ENCODE data around the gene GM2A. TPM values are rescaled to one million over a fixed set of nuclear protein-coding genes. Genes with fewer than 3 reads are reported as not detected.
"Not testable (repeated sequence)": the region's sequence is repeated elsewhere in the genome, so short reads cannot be mapped to it uniquely, and the experiment has no call there.

The GM2A gene
- total RNA-seq, 2 experiments from 2014 or later = 15.9 to 19.5 TPM

- no peaks in the 10 kb centered on the region for H3K27me3 Mint-ChIP-seq
- no peak for DNase-seq
- H3K4me1 Mint-ChIP-seq = peaks cover 25% of the 10 kb centered on the region
- ChIA-PET POLR2A (no interaction called here), CTCF (no interaction called here)
- H3K36me3 Mint-ChIP-seq (ENCODE audit: low read depth) = no peaks in the 10 kb centered on the region
- H3K9me3 Mint-ChIP-seq = no peaks in the 10 kb centered on the region
- no peak overlapping the region for H3K27ac Mint-ChIP-seq
- H3K4me3 Mint-ChIP-seq = no peak overlapping the region
Observed at GRCh38 chr5:151244206-151244605, 8.8 kb upstream of the GM2A start.

GRCh38 chr5:151245680-151246219 lies 7.2 kb upstream of the GM2A start:
- Mint-ChIP-seq H3K36me3 (ENCODE audit: low read depth) (peaks cover 5% of the 10 kb centered on the region), H3K27me3 (no peaks in the 10 kb centered on the region), H3K9me3 (peaks cover under 1% of the 10 kb centered on the region), H3K27ac (no peak overlapping the region), H3K4me1 (peaks cover 27% of the 10 kb centered on the region), H3K4me3 (no peak overlapping the region)
- DNase-seq = no peak
- CTCF ChIA-PET = no interaction called here
- POLR2A ChIA-PET = no interaction called here

GRCh38 chr5:151248651-151249050 lies 4.3 kb upstream of the GM2A start:
- ChIA-PET POLR2A (no interaction called here), CTCF (interaction anchor here (0.6 to 1.9 kb wide), 2 partner anchors 10 to 13 kb away, joined by 3 to 5 read pairs; no protein-coding TSS in a partner anchor)
- H3K9me3 Mint-ChIP-seq = peaks cover 3% of the 10 kb centered on the region
- H3K4me1 Mint-ChIP-seq = peaks cover 41% of the 10 kb centered on the region
- H3K4me3 Mint-ChIP-seq = no peak overlapping the region
- no peak overlapping the region for H3K27ac Mint-ChIP-seq
- peaks cover 6% of the 10 kb centered on the region for H3K36me3 Mint-ChIP-seq (ENCODE audit: low read depth)
- no peak for DNase-seq
- H3K27me3 Mint-ChIP-seq = no peaks in the 10 kb centered on the region

- Mint-ChIP-seq H3K36me3 (ENCODE audit: low read depth) (peaks cover 6% of the 10 kb centered on the region), H3K9me3 (peaks cover 3% of the 10 kb centered on the region), H3K4me1 (peaks cover 40% of the 10 kb centered on the region), H3K27me3 (no peaks in the 10 kb centered on the region), H3K4me3 (no peak overlapping the region), H3K27ac (no peak overlapping the region)
- ChIA-PET CTCF (interaction anchor here (0.6 to 1.9 kb wide), 2 partner anchors 11 to 14 kb away, joined by 3 to 5 read pairs; no protein-coding TSS in a partner anchor), POLR2A (no interaction called here)
- DNase-seq = no peak
Observed at GRCh38 chr5:151249281-151249680, 3.7 kb upstream of the GM2A start.

- Mint-ChIP-seq H3K4me1 (peaks cover 35% of the 10 kb centered on the region), H3K36me3 (ENCODE audit: low read depth) (peaks cover 6% of the 10 kb centered on the region), H3K4me3 (peak overlapping the region; percentile 90), H3K9me3 (peaks cover 3% of the 10 kb centered on the region), H3K27ac (peak overlapping the region; percentile 70), H3K27me3 (no peaks in the 10 kb centered on the region)
- ChIA-PET CTCF (interaction anchor here (1.9 to 2.1 kb wide), 2 partner anchors 12 to 38 kb away, joined by 5 to 7 read pairs; no protein-coding TSS in a partner anchor), POLR2A (no interaction called here)
- DNase-seq = no peak
Observed at GRCh38 chr5:151250346-151251000, 2.5 kb upstream of the GM2A start.

GRCh38 chr5:151251001-151251551 lies 1.9 kb upstream of the GM2A start:
- peak; percentile 24 for DNase-seq
- Mint-ChIP-seq H3K27ac (peak overlapping the region; percentile 70), H3K36me3 (ENCODE audit: low read depth) (peaks cover 6% of the 10 kb centered on the region), H3K4me3 (peak overlapping the region; percentile 90), H3K27me3 (no peaks in the 10 kb centered on the region), H3K4me1 (peaks cover 35% of the 10 kb centered on the region), H3K9me3 (peaks cover 3% of the 10 kb centered on the region)
- CTCF ChIA-PET = interaction anchor here (1.0 to 2.1 kb wide), 3 partner anchors 13 to 39 kb away, joined by 3 to 7 read pairs (median 4); no protein-coding TSS in a partner anchor
- POLR2A ChIA-PET = no interaction called here

- peaks cover 35% of the 10 kb centered on the region for H3K4me1 Mint-ChIP-seq
- ChIA-PET POLR2A (no interaction called here), CTCF (interaction anchor here (0.7 to 2.1 kb wide), 5 partner anchors 13 to 487 kb away, joined by 3 to 7 read pairs (median 4); no protein-coding TSS in a partner anchor)
- H3K27me3 Mint-ChIP-seq = no peaks in the 10 kb centered on the region
- no peak for DNase-seq
- peak overlapping the region; percentile 91 for H3K27ac Mint-ChIP-seq
- H3K4me3 Mint-ChIP-seq = peak overlapping the region; percentile 90
- H3K9me3 Mint-ChIP-seq = peaks cover 3% of the 10 kb centered on the region
- H3K36me3 Mint-ChIP-seq (ENCODE audit: low read depth) = peaks cover 6% of the 10 kb centered on the region
Observed at GRCh38 chr5:151251621-151252020, 1.4 kb upstream of the GM2A start.

GRCh38 chr5:151253605-151253950 lies 593 bp downstream of the GM2A start:
- DNase-seq = no peak
- Mint-ChIP-seq H3K4me3 (peak overlapping the region; percentile 90), H3K4me1 (peaks cover 37% of the 10 kb centered on the region), H3K9me3 (peaks cover 3% of the 10 kb centered on the region), H3K27me3 (no peaks in the 10 kb centered on the region), H3K36me3 (ENCODE audit: low read depth) (peaks cover 6% of the 10 kb centered on the region), H3K27ac (peak overlapping the region; percentile 91)
- ChIA-PET POLR2A (no interaction called here), CTCF (interaction anchor here (1.5 to 2.5 kb wide), 4 partner anchors 11 to 127 kb away, joined by 5 to 13 read pairs (median 7); no protein-coding TSS in a partner anchor)

- ChIA-PET CTCF (interaction anchor here (1.2 to 2.5 kb wide), 3 partner anchors 10 to 16 kb away, joined by 3 to 13 read pairs (median 8); no protein-coding TSS in a partner anchor), POLR2A (interaction anchor here (0.7 kb wide), 1 partner anchor 41 kb away, joined by 4 read pairs; no protein-coding TSS in a partner anchor)
- no peak for DNase-seq
- Mint-ChIP-seq H3K27me3 (no peaks in the 10 kb centered on the region), H3K9me3 (peaks cover 3% of the 10 kb centered on the region), H3K4me1 (peaks cover 37% of the 10 kb centered on the region), H3K36me3 (ENCODE audit: low read depth) (peaks cover 6% of the 10 kb centered on the region), H3K4me3 (no peak overlapping the region), H3K27ac (no peak overlapping the region)
Observed at GRCh38 chr5:151254556-151254955, 1.6 kb downstream of the GM2A start.

- DNase-seq; H3K27ac Mint-ChIP-seq; H3K27me3 Mint-ChIP-seq; H3K4me3 Mint-ChIP-seq; H3K36me3 Mint-ChIP-seq (ENCODE audit: low read depth); H3K9me3 Mint-ChIP-seq; POLR2A ChIA-PET: not testable (repeated sequence)
- CTCF ChIA-PET = interaction anchor here (1.2 kb wide), 1 partner anchor 11 kb away, joined by 3 read pairs; no protein-coding TSS in a partner anchor
- H3K4me1 Mint-ChIP-seq = peaks cover 37% of the 10 kb centered on the region
Observed at GRCh38 chr5:151254990-151255389, 2.0 kb downstream of the GM2A start.

GRCh38 chr5:151255621-151256286 lies 2.8 kb downstream of the GM2A start:
- Mint-ChIP-seq H3K27me3 (no peaks in the 10 kb centered on the region), H3K4me1 (peaks cover 31% of the 10 kb centered on the region), H3K36me3 (ENCODE audit: low read depth) (peaks cover 2% of the 10 kb centered on the region), H3K27ac (no peak overlapping the region), H3K9me3 (peaks cover 2% of the 10 kb centered on the region), H3K4me3 (no peak overlapping the region)
- DNase-seq = no peak
- ChIA-PET POLR2A (no interaction called here), CTCF (no interaction called here)

GRCh38 chr5:151257731-151258181 lies 4.8 kb downstream of the GM2A start:
- Mint-ChIP-seq H3K4me1 (peaks cover 15% of the 10 kb centered on the region), H3K9me3 (no peaks in the 10 kb centered on the region), H3K4me3 (no peak overlapping the region), H3K27ac (no peak overlapping the region), H3K27me3 (no peaks in the 10 kb centered on the region), H3K36me3 (ENCODE audit: low read depth) (no peaks in the 10 kb centered on the region)
- DNase-seq = no peak
- ChIA-PET CTCF (interaction anchor here (0.6 to 1.0 kb wide), 2 partner anchors 20 to 147 kb away, joined by 3 to 5 read pairs; no protein-coding TSS in a partner anchor), POLR2A (no interaction called here)
